Measurements from ENCODE around the gene ITPRIP. TPM values are rescaled to one million over a fixed set of nuclear protein-coding genes. Genes with fewer than 3 reads are reported as not detected.

The ITPRIP gene
- polyA plus RNA-seq, 1 experiment, result 18.8 TPM

DNA sequence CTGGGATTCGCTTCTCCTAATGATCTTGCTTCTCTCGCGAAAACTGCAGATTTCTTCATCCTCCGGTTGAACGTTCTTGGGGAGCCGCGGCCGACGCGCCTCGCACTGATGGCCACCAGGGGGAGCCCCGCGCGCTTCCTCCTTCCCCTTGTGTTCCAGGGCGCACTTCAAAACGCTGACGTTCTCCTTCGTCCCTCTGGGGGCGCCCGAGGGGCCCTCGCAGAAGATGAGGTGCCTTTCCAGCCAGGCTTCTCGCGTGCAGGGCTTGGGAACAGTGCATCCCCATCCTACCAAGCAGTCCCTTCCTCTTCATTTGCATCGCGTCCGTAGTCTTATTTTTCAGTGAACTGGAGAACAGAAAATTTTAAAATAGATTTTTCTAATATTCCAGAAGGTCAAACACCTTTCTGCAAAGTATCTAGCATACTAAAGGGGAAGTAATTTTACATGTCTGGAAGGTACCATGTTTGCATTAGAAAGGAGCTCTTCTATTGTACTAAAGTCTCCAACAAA, 46.8 kb downstream of the ITPRIP start:
- H3K27ac ChIP-seq (ENCODE audit: low read depth, low read length), result no peak overlapping the region

GRCh38 chr10:104288355-104288754, 49.9 kb downstream of the ITPRIP start:
- TF ChIP-seq CTCF (IDR thresholded peaks at IDR 0.05; ENCODE audit: low read depth, low read length), result no peak
- CTCF ChIA-PET, result interaction anchor here (1.0 to 10.7 kb wide), 2 partner anchors 15 to 64 kb away, joined by 6 to 379 read pairs; partner anchors contain the start of gene CFAP58

More for the DNA sequence above, 46.8 kb downstream of the ITPRIP start:
- Histone ChIP-seq H3K9me3 (ENCODE audit: control insufficient read depth, insufficient read depth, low read length) (no peaks in the 10 kb centered on the region), H3K27me3 (ENCODE audit: control insufficient read depth, insufficient read depth, low read length) (no peaks in the 10 kb centered on the region), H3K4me3 (ENCODE audit: low read depth, low read length) (no peak overlapping the region)
- POLR2A ChIA-PET, result no interaction called here
- peak; percentile 100 for TF ChIP-seq CTCF (IDR thresholded peaks at IDR 0.05; ENCODE audit: low read depth, low read length)
- no peak for DNase-seq (ENCODE audit: low read depth, low spot score)
- CTCF ChIA-PET, result interaction anchor here (0.6 to 10.7 kb wide), 49 partner anchors 9 to 404 kb away, joined by 3 to 379 read pairs (median 4); partner anchors contain the start of genes CFAP58, GSTO1, ITPRIP and SFR1

GRCh38 chr10:104286939-104287338, 51.3 kb downstream of the ITPRIP start:
- Histone ChIP-seq H3K4me3 (ENCODE audit: low read depth, low read length) (no peak overlapping the region), H3K9me3 (ENCODE audit: control insufficient read depth, insufficient read depth, low read length) (no peaks in the 10 kb centered on the region), H3K27ac (ENCODE audit: low read depth, low read length) (no peak overlapping the region), H3K27me3 (ENCODE audit: control insufficient read depth, insufficient read depth, low read length) (no peaks in the 10 kb centered on the region)
- POLR2A ChIA-PET, result no interaction called here
- CTCF ChIA-PET, result interaction anchor here (0.9 to 10.7 kb wide), 3 partner anchors 12 to 65 kb away, joined by 3 to 379 read pairs (median 67); partner anchors contain the start of gene CFAP58
- no peak for TF ChIP-seq CTCF (IDR thresholded peaks at IDR 0.05; ENCODE audit: low read depth, low read length)
- no peak for DNase-seq (ENCODE audit: low read depth, low spot score)

More at GRCh38 chr10:104288355-104288754, 49.9 kb downstream of the ITPRIP start:
- no peaks in the 10 kb centered on the region for H3K9me3 ChIP-seq (ENCODE audit: control insufficient read depth, insufficient read depth, low read length)
- H3K27me3 ChIP-seq (ENCODE audit: control insufficient read depth, insufficient read depth, low read length), result no peaks in the 10 kb centered on the region
- POLR2A ChIA-PET, result no interaction called here
- DNase-seq (ENCODE audit: low read depth, low spot score), result no peak
- H3K4me3 ChIP-seq (ENCODE audit: low read depth, low read length), result no peak overlapping the region
- H3K27ac ChIP-seq (ENCODE audit: low read depth, low read length), result no peak overlapping the region

- H3K4me3 ChIP-seq (ENCODE audit: low read depth, low read length), result no peak overlapping the region
- H3K9me3 ChIP-seq (ENCODE audit: control insufficient read depth, insufficient read depth, low read length), result no peaks in the 10 kb centered on the region
- no peak for DNase-seq (ENCODE audit: low read depth, low spot score)
- H3K27me3 ChIP-seq (ENCODE audit: control insufficient read depth, insufficient read depth, low read length), result no peaks in the 10 kb centered on the region
- CTCF ChIA-PET, result interaction anchor here (1.2 to 5.4 kb wide), 4 partner anchors 10 to 69 kb away, joined by 3 to 67 read pairs (median 11); partner anchors contain the start of gene CFAP58
- POLR2A ChIA-PET, result no interaction called here
- TF ChIP-seq CTCF (IDR thresholded peaks at IDR 0.05; ENCODE audit: low read depth, low read length), result no peak
- H3K27ac ChIP-seq (ENCODE audit: low read depth, low read length), result no peak overlapping the region
Measured at GRCh38 chr10:104284846-104285245, 53.4 kb downstream of the ITPRIP start.

- no peaks in the 10 kb centered on the region for H3K9me3 ChIP-seq (ENCODE audit: control insufficient read depth, insufficient read depth, low read length)
- no peak for DNase-seq (ENCODE audit: low read depth, low spot score)
- ChIA-PET POLR2A (no interaction called here), CTCF (interaction anchor here (2.3 to 12.7 kb wide), 2 partner anchors 10 kb away, joined by 53 to 292 read pairs; no protein-coding TSS in a partner anchor)
- no peak overlapping the region for H3K4me3 ChIP-seq (ENCODE audit: low read depth, low read length)
- peaks cover 2% of the 10 kb centered on the region for H3K27me3 ChIP-seq (ENCODE audit: control insufficient read depth, insufficient read depth, low read length)
- no peak for TF ChIP-seq CTCF (IDR thresholded peaks at IDR 0.05; ENCODE audit: low read depth, low read length)
- H3K27ac ChIP-seq (ENCODE audit: low read depth, low read length), result no peak overlapping the region
Measured at GRCh38 chr10:104281694-104282093, 56.6 kb downstream of the ITPRIP start.
